Spinal cord (tissue), 10 donors: ENCODE measurements around the gene RRAS2. TPM values are rescaled to one million over a fixed set of nuclear protein-coding genes. Genes with fewer than 3 reads are reported as not detected.
A peak's percentile ranks its signal among the peaks of the same experiment; 100 is the strongest.

Experiments used
- DNase-seq, 6 donors: peaks; one replicate each; pipeline versions ENCODE4 v3.0.0 to v3.0.0-alpha.2; 2013 to 2015; ENCODE audit warnings: low spot score in 6 of 6, low read depth in 4 of 6
- H3K27ac ChIP-seq: one replicate; pipeline ENCODE4 v1.5.1; 2013; ENCODE audit warnings: low read depth, low read length, control low read depth
- H3K27me3 ChIP-seq: one replicate; pipeline ENCODE4 v1.6.1; 2013; ENCODE audit warnings: low read length; ENCODE audit not compliant: control insufficient read depth, insufficient read depth
- H3K36me3 ChIP-seq: one replicate; pipeline ENCODE4 v1.6.1; 2013; ENCODE audit warnings: low read length; ENCODE audit not compliant: control insufficient read depth, insufficient read depth
- H3K4me1 ChIP-seq: one replicate; pipeline ENCODE4 v1.6.1; 2013; ENCODE audit warnings: low read length; ENCODE audit not compliant: control insufficient read depth, insufficient read depth
- H3K4me3 ChIP-seq: one replicate; pipeline ENCODE4 v1.5.1; 2013; ENCODE audit warnings: low read depth, low read length, control low read depth
- H3K9me3 ChIP-seq: one replicate; pipeline ENCODE4 v1.6.1; 2013; ENCODE audit warnings: low read length; ENCODE audit not compliant: control insufficient read depth, insufficient read depth
- WGBS: methylation state at CpG from one replicate; pipeline ENCODE4 v1.1.5; 2013; ENCODE audit warnings: missing lambda C conversion rate; ENCODE audit not compliant: insufficient coverage; 5-methylcytosine and 5-hydroxymethylcytosine counted together
- polyA plus RNA-seq, 2 donors: library from polyadenylated mRNA; unstranded; fragments of 120-200 nt; gene quantifications; one replicate each; pipeline ENCODE4 v1.2.1, GENCODE V29; 2013; ENCODE audit not compliant: insufficient read length in 2 of 2
- total RNA-seq, 2 donors: library from RNA; depleted of rRNA in 1 of 2; stranded (reverse); fragments of 120-200 nt in 1 of 2; fragments of >200 nt in 1 of 2; gene quantifications; one replicate each; pipeline versions ENCODE4 v1.2.3 to v1.2.4, GENCODE V29; 2013 to 2014
- donor health status: healthy.

The RRAS2 gene
- total and polyA plus RNA-seq, 4 donors, result 44.0 to 56.2 (median 53.3) TPM

GRCh38 chr11:14374922-14375830 lies 16.2 kb upstream of the RRAS2 start:
- no peaks in the 10 kb centered on the region for H3K4me1 ChIP-seq
- H3K36me3 ChIP-seq, result no peaks in the 10 kb centered on the region
- 80% methylated on average over 1 of the region's 4 CpGs for WGBS
- no peaks in the 10 kb centered on the region for H3K9me3 ChIP-seq
- H3K27ac ChIP-seq, result no peak overlapping the region
- no peak for DNase-seq
- peaks cover 2% of the 10 kb centered on the region for H3K27me3 ChIP-seq
- no peak overlapping the region for H3K4me3 ChIP-seq

GRCh38 chr11:14373941-14374646 lies 15.1 kb upstream of the RRAS2 start:
- Histone ChIP-seq H3K4me3 (no peak overlapping the region), H3K9me3 (no peaks in the 10 kb centered on the region), H3K27me3 (no peaks in the 10 kb centered on the region), H3K27ac (no peak overlapping the region), H3K36me3 (no peaks in the 10 kb centered on the region), H3K4me1 (no peaks in the 10 kb centered on the region)
- WGBS, result 92% methylated on average over 2 of the region's 2 CpGs
- DNase-seq, result no peak

- no peak for DNase-seq
- Histone ChIP-seq H3K9me3 (no peaks in the 10 kb centered on the region), H3K27me3 (no peaks in the 10 kb centered on the region), H3K27ac (no peak overlapping the region), H3K4me3 (no peak overlapping the region), H3K36me3 (no peaks in the 10 kb centered on the region), H3K4me1 (no peaks in the 10 kb centered on the region)
- WGBS, result no CpG with 5 or more reads among the region's 2 CpGs
These were observed 13.0 kb upstream of the RRAS2 start for GRCh38 chr11:14372011-14372410.

DNA sequence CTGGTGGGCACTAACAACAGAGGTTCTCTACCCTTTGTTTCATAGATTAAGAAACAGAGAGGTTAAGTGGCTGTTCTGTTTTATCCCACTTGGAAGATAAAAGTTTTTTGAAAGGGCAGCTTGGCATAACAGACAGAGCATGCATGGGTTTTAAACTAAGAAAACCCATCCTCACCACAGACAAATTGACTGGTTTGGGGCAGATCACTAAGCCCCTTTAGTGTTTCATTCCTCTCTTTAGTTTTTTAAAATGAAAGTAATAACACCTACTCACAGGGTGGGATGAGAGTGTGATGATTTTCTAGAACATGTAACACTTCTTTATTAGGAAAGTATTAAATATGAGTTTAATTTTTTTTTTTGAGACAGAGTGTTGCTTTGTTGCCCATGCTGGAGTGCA lies 12.3 kb upstream of the RRAS2 start:
- H3K4me1 ChIP-seq, result no peaks in the 10 kb centered on the region
- no peaks in the 10 kb centered on the region for H3K9me3 ChIP-seq
- H3K36me3 ChIP-seq, result no peaks in the 10 kb centered on the region
- DNase-seq, result no peak
- H3K27me3 ChIP-seq, result no peaks in the 10 kb centered on the region
- H3K27ac ChIP-seq, result no peak overlapping the region
- no peak overlapping the region for H3K4me3 ChIP-seq

DNA sequence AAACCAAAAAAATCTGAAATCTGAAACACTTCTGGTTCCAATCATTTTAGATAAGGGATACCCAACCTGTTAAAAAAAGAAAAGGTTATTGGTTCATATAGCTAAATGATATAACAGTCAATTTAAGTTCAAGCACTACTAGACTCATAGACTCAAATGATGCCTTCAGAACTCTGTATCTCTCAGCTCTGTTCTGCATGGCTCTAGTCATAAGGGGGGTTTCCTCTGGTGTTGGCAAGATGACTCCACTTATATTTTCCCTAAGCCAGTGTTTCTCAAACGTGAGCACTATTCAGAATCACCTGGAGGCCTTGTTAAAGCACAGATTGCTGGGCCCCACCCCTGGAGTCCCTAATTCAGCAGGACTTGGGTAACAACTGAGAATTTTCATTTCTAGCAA lies 11.5 kb upstream of the RRAS2 start:
- Histone ChIP-seq H3K36me3 (no peaks in the 10 kb centered on the region), H3K4me3 (no peak overlapping the region), H3K27me3 (no peaks in the 10 kb centered on the region), H3K4me1 (no peaks in the 10 kb centered on the region), H3K27ac (no peak overlapping the region), H3K9me3 (no peaks in the 10 kb centered on the region)
- DNase-seq, result no peak
- WGBS, result 14% methylated on average over 1 of the region's 1 CpG

GRCh38 chr11:14369598-14369997 lies 10.6 kb upstream of the RRAS2 start:
- DNase-seq, result no peak
- no peaks in the 10 kb centered on the region for H3K9me3 ChIP-seq
- H3K4me3 ChIP-seq, result no peak overlapping the region
- H3K36me3 ChIP-seq, result no peaks in the 10 kb centered on the region
- no peaks in the 10 kb centered on the region for H3K4me1 ChIP-seq
- H3K27me3 ChIP-seq, result no peaks in the 10 kb centered on the region
- no peak overlapping the region for H3K27ac ChIP-seq

GRCh38 chr11:14366936-14367335 lies 8.0 kb upstream of the RRAS2 start:
- H3K36me3 ChIP-seq, result no peaks in the 10 kb centered on the region
- no peak overlapping the region for H3K4me3 ChIP-seq
- no peaks in the 10 kb centered on the region for H3K27me3 ChIP-seq
- no peaks in the 10 kb centered on the region for H3K4me1 ChIP-seq
- DNase-seq, result no peak
- H3K27ac ChIP-seq, result no peak overlapping the region
- H3K9me3 ChIP-seq, result no peaks in the 10 kb centered on the region

GRCh38 chr11:14364322-14364721 lies 5.3 kb upstream of the RRAS2 start:
- 70% methylated on average over 2 of the region's 5 CpGs for WGBS
- H3K9me3 ChIP-seq, result no peaks in the 10 kb centered on the region
- H3K4me1 ChIP-seq, result no peaks in the 10 kb centered on the region
- H3K27me3 ChIP-seq, result no peaks in the 10 kb centered on the region
- H3K36me3 ChIP-seq, result no peaks in the 10 kb centered on the region
- DNase-seq, result peak in 2 of 6 donors; percentile 65 to 70
- H3K4me3 ChIP-seq, result no peak overlapping the region
- H3K27ac ChIP-seq, result no peak overlapping the region

- Histone ChIP-seq H3K36me3 (no peaks in the 10 kb centered on the region), H3K9me3 (no peaks in the 10 kb centered on the region), H3K4me1 (peaks cover 3% of the 10 kb centered on the region), H3K4me3 (no peak overlapping the region), H3K27ac (no peak overlapping the region), H3K27me3 (no peaks in the 10 kb centered on the region)
- DNase-seq, result peak in 1 of 6 donors; percentile 86
- 53% methylated on average over 2 of the region's 3 CpGs for WGBS
These were observed 3.6 kb upstream of the RRAS2 start for GRCh38 chr11:14362611-14363010.

DNA sequence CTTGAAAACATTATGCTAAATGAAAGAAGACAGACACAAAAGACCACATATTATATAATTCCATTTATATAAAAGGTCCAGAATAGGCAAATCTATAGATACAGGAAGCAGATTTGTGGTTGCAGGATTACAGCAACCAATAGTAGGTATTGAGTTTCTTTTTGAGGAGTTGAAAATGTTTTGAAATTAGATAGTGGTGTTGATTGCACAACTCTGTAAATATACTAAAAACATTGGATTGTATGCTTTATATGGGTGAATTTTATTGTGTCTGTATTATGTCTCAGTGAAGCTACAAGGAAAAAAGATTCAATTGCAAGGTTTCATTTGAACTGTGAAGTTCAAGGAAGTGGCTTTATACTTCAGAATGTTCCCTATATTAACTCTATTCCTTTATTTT lies 3.0 kb upstream of the RRAS2 start:
- Histone ChIP-seq H3K9me3 (no peaks in the 10 kb centered on the region), H3K36me3 (no peaks in the 10 kb centered on the region), H3K4me1 (peaks cover 3% of the 10 kb centered on the region), H3K27ac (no peak overlapping the region), H3K27me3 (no peaks in the 10 kb centered on the region), H3K4me3 (no peak overlapping the region)
- no peak for DNase-seq
